Measurements from ENCODE around the gene NYNRIN. TPM values are rescaled to one million over a fixed set of nuclear protein-coding genes. Genes with fewer than 3 reads are reported as not detected.
A peak's percentile ranks its signal among the peaks of the same experiment; 100 is the strongest.

Gene NYNRIN
- total RNA-seq, 1 experiment from 2014 or later = 3.6 TPM

GRCh38 chr14:24426150-24426911, 27.5 kb downstream of the NYNRIN start:
- Histone ChIP-seq H3K27me3 (ENCODE audit: control insufficient read depth, insufficient read depth, low read length) (peaks cover 14% of the 10 kb centered on the region), H3K36me3 (replicated peaks; ENCODE audit: control insufficient read depth, insufficient read depth, low read length) (no peaks in the 10 kb centered on the region)
- DNase-seq = no peak

GRCh38 chr14:24426912-24427536, 28.2 kb downstream of the NYNRIN start:
- Histone ChIP-seq H3K27me3 (ENCODE audit: control insufficient read depth, insufficient read depth, low read length) (peaks cover 14% of the 10 kb centered on the region), H3K4me3 (ENCODE audit: insufficient read depth, low read depth, low read length) (no peak overlapping the region), H3K36me3 (replicated peaks; ENCODE audit: control insufficient read depth, insufficient read depth, low read length) (no peaks in the 10 kb centered on the region; the same call in 1 of the 2 replicates)
- peak; percentile 86 for DNase-seq

More at GRCh38 chr14:24426150-24426911, 27.5 kb downstream of the NYNRIN start:
- no peak overlapping the region for H3K4me3 ChIP-seq (ENCODE audit: insufficient read depth, low read depth, low read length)

- peaks cover 13% of the 10 kb centered on the region for H3K27me3 ChIP-seq (ENCODE audit: control insufficient read depth, insufficient read depth, low read length)
- H3K36me3 ChIP-seq (replicated peaks; ENCODE audit: control insufficient read depth, insufficient read depth, low read length) = no peaks in the 10 kb centered on the region; the same call in none of the 2 replicates
- DNase-seq = peak; percentile 39
- no peak overlapping the region for H3K4me3 ChIP-seq (ENCODE audit: insufficient read depth, low read depth, low read length)
These were observed 29.0 kb downstream of the NYNRIN start for GRCh38 chr14:24427537-24428508.

- Histone ChIP-seq H3K36me3 (replicated peaks; ENCODE audit: control insufficient read depth, insufficient read depth, low read length) (peaks cover 1% of the 10 kb centered on the region), H3K27me3 (ENCODE audit: control insufficient read depth, insufficient read depth, low read length) (peaks cover 13% of the 10 kb centered on the region), H3K4me3 (ENCODE audit: insufficient read depth, low read depth, low read length) (no peak overlapping the region; the same call in 1 of the 2 replicates)
- DNase-seq = peak; percentile 68
These were observed 30.0 kb downstream of the NYNRIN start for GRCh38 chr14:24428628-24429394.

GRCh38 chr14:24429395-24430142, 30.8 kb downstream of the NYNRIN start, which contains the start of the genes CBLN3 and KHNYN:
TSS of gene CBLN3 (minus strand) at chr14:24429668. CDS start at chr14:24429054, 614 bp downstream.
TSS of gene KHNYN (plus strand) at chr14:24429954. CDS start at chr14:24430731, 777 bp downstream.
- DNase-seq = peak; percentile 97
- Histone ChIP-seq H3K36me3 (replicated peaks; ENCODE audit: control insufficient read depth, insufficient read depth, low read length) (peaks cover 1% of the 10 kb centered on the region), H3K27me3 (ENCODE audit: control insufficient read depth, insufficient read depth, low read length) (peaks cover 13% of the 10 kb centered on the region), H3K4me3 (ENCODE audit: insufficient read depth, low read depth, low read length) (peak within 1 kb of the TSS; percentile 72)

- Histone ChIP-seq H3K36me3 (replicated peaks; ENCODE audit: control insufficient read depth, insufficient read depth, low read length) (peaks cover 1% of the 10 kb centered on the region), H3K27me3 (ENCODE audit: control insufficient read depth, insufficient read depth, low read length) (peaks cover 13% of the 10 kb centered on the region), H3K4me3 (ENCODE audit: insufficient read depth, low read depth, low read length) (peak overlapping the region; percentile 72)
- peak; percentile 96 for DNase-seq
These were observed 31.4 kb downstream of the NYNRIN start for GRCh38 chr14:24430143-24430681.

GRCh38 chr14:24430682-24431568, 32.1 kb downstream of the NYNRIN start:
- H3K36me3 ChIP-seq (replicated peaks; ENCODE audit: control insufficient read depth, insufficient read depth, low read length) = peaks cover 1% of the 10 kb centered on the region
- peak overlapping the region; percentile 72 for H3K4me3 ChIP-seq (ENCODE audit: insufficient read depth, low read depth, low read length)
- H3K27me3 ChIP-seq (ENCODE audit: control insufficient read depth, insufficient read depth, low read length) = peaks cover 13% of the 10 kb centered on the region
- DNase-seq = peak; percentile 78

- DNase-seq = peak; percentile 97
- Histone ChIP-seq H3K36me3 (replicated peaks; ENCODE audit: control insufficient read depth, insufficient read depth, low read length) (peaks cover 1% of the 10 kb centered on the region), H3K27me3 (ENCODE audit: control insufficient read depth, insufficient read depth, low read length) (peaks cover 13% of the 10 kb centered on the region), H3K4me3 (ENCODE audit: insufficient read depth, low read depth, low read length) (no peak overlapping the region)
These were observed 32.9 kb downstream of the NYNRIN start for GRCh38 chr14:24431569-24432258.

- Histone ChIP-seq H3K36me3 (replicated peaks; ENCODE audit: control insufficient read depth, insufficient read depth, low read length) (peaks cover 4% of the 10 kb centered on the region), H3K4me3 (ENCODE audit: insufficient read depth, low read depth, low read length) (no peak overlapping the region), H3K27me3 (ENCODE audit: control insufficient read depth, insufficient read depth, low read length) (peaks cover 13% of the 10 kb centered on the region)
- DNase-seq = no peak
These were observed 33.7 kb downstream of the NYNRIN start for GRCh38 chr14:24432259-24433131.

GRCh38 chr14:24434036-24434435, 35.2 kb downstream of the NYNRIN start:
- peaks cover 10% of the 10 kb centered on the region for H3K36me3 ChIP-seq (replicated peaks; ENCODE audit: control insufficient read depth, insufficient read depth, low read length)

GRCh38 chr14:24434676-24435075, 35.9 kb downstream of the NYNRIN start:
- H3K27me3 ChIP-seq (ENCODE audit: control insufficient read depth, insufficient read depth, low read length) = peaks cover 3% of the 10 kb centered on the region; the same call in 1 of the 2 replicates
- DNase-seq = no peak
- H3K36me3 ChIP-seq (replicated peaks; ENCODE audit: control insufficient read depth, insufficient read depth, low read length) = peaks cover 13% of the 10 kb centered on the region
- H3K4me3 ChIP-seq (ENCODE audit: insufficient read depth, low read depth, low read length) = no peak overlapping the region

More at GRCh38 chr14:24434036-24434435, 35.2 kb downstream of the NYNRIN start:
- DNase-seq = no peak
- H3K27me3 ChIP-seq (ENCODE audit: control insufficient read depth, insufficient read depth, low read length) = peaks cover 5% of the 10 kb centered on the region; the same call in 1 of the 2 replicates
- no peak overlapping the region for H3K4me3 ChIP-seq (ENCODE audit: insufficient read depth, low read depth, low read length)
